GM12865 (cell line): ENCODE results near the gene PPP1R3C.

Source experiments
- DNase-seq: peaks from one replicate; pipeline ENCODE4 v3.0.0; 2010; ENCODE audit warnings: low read depth
- H3K4me3 ChIP-seq: 2 replicates; pipeline ENCODE4 v1.5.1; 2011; ENCODE audit warnings: mild to moderate bottlenecking, low read depth, low read length, control low read depth
- CTCF ChIP-seq: IDR thresholded peaks from 2 replicates; pipeline ENCODE4 v1.5.1; 2011; ENCODE audit warnings: low read length, control low read depth, low read depth, inconsistent platforms; ENCODE audit not compliant: insufficient read depth; ENCODE audit errors: missing control alignments

The PPP1R3C gene

GRCh38 chr10:91632671-91633550, at the start of gene PPP1R3C:
TSS of gene PPP1R3C (minus strand) at chr10:91633071. CDS start at chr10:91632969, 102 bp downstream.
- TF ChIP-seq CTCF: peak; percentile 15
- DNase-seq: peak; percentile 33

GRCh38 chr10:91681361-91682276, 48.7 kb upstream of the PPP1R3C start:
- H3K4me3 ChIP-seq: no peak overlapping the region
- no peak for TF ChIP-seq CTCF
- no peak for DNase-seq

More at GRCh38 chr10:91632671-91633550, at the start of gene PPP1R3C:
- H3K4me3 ChIP-seq: peak within 1 kb of the TSS; percentile 48

- no peak for TF ChIP-seq CTCF
- no peak for DNase-seq
- H3K4me3 ChIP-seq: no peak overlapping the region
These were observed 47.6 kb upstream of the PPP1R3C start for GRCh38 chr10:91680487-91680886.

- no peak for DNase-seq
- no peak overlapping the region for H3K4me3 ChIP-seq
- no peak for TF ChIP-seq CTCF
These were observed 46.4 kb upstream of the PPP1R3C start for GRCh38 chr10:91679296-91679695.

GRCh38 chr10:91677911-91678310, 45.0 kb upstream of the PPP1R3C start:
- no peak for DNase-seq
- H3K4me3 ChIP-seq: no peak overlapping the region
- TF ChIP-seq CTCF: no peak

- no peak for DNase-seq
- H3K4me3 ChIP-seq: no peak overlapping the region
- no peak for TF ChIP-seq CTCF
These were observed 39.2 kb upstream of the PPP1R3C start for GRCh38 chr10:91672021-91672608.
